ENCODE results near the gene AMACR.

The AMACR gene

GRCh38 chr5:34026089-34026761, 18.4 kb upstream of the AMACR start:
- TF ChIP-seq ZFX (IDR thresholded peaks at IDR 0.05; ENCODE audit: borderline replicate concordance) = no peak
- TF ChIP-seq, protein P1, sequence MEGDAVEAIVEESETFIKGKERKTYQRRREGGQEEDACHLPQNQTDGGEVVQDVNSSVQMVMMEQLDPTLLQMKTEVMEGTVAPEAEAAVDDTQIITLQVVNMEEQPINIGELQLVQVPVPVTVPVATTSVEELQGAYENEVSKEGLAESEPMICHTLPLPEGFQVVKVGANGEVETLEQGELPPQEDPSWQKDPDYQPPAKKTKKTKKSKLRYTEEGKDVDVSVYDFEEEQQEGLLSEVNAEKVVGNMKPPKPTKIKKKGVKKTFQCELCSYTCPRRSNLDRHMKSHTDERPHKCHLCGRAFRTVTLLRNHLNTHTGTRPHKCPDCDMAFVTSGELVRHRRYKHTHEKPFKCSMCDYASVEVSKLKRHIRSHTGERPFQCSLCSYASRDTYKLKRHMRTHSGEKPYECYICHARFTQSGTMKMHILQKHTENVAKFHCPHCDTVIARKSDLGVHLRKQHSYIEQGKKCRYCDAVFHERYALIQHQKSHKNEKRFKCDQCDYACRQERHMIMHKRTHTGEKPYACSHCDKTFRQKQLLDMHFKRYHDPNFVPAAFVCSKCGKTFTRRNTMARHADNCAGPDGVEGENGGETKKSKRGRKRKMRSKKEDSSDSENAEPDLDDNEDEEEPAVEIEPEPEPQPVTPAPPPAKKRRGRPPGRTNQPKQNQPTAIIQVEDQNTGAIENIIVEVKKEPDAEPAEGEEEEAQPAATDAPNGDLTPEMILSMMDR (IDR thresholded peaks at IDR 0.05) = no peak
- no peak overlapping the region for H3K27ac ChIP-seq

DNA sequence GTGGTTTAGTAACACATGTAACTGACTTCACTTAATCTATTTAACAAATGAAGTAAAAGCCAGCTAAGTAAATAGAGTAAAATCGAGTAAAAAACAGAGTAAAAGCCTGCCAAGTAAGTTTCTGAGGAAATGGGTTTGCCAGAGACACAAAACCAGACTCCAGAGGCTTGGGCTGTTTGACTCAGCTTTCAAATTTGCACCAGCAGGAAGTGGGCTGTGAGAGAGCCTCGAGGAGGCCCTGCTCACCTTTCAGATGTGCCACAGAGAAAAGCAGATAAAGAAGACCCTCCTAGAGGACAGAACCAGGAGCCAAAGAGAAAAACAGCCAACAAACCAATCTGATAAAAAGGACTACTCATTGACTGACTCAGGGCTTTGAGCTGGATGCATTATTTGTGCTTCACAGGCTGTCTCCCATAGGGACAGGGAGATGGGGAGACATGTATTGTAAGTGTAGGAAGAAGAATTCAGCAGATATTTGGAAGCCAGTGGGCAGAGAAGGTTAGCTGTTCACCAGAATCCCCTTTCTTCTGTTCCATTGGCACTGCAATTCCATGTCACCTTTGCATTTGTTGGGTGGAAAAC, 14.4 kb upstream of the AMACR start:
- no peak overlapping the region for H3K27ac ChIP-seq
- TF ChIP-seq ZFX (IDR thresholded peaks at IDR 0.05; ENCODE audit: borderline replicate concordance) = no peak
- TF ChIP-seq, protein P1 (IDR thresholded peaks at IDR 0.05) = no peak

GRCh38 chr5:34021334-34021733, 13.5 kb upstream of the AMACR start:
- no peak overlapping the region for H3K27ac ChIP-seq
- TF ChIP-seq ZFX (IDR thresholded peaks at IDR 0.05; ENCODE audit: borderline replicate concordance) = no peak
- TF ChIP-seq, protein P1 (IDR thresholded peaks at IDR 0.05) = no peak

DNA sequence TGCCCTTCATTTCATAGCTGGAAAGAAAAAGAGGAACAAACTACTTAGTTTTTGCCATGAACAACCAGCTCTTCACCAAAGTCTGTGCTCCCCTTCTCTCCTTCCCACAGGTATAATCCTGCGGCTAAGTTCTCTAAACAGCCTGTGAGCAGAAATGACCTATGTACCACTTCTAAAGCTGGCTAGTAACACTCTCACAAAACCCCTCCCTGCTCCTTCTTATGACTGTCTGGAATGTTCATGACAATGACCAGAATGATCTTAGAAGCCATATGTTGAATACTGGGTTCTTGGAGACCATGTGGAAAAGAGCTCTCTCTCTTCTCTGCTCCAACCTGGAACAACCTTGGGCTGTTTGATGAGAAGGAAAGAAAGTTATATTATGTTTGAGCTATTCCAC, 12.9 kb upstream of the AMACR start:
- no peak for TF ChIP-seq ZFX (IDR thresholded peaks at IDR 0.05; ENCODE audit: borderline replicate concordance)
- TF ChIP-seq, protein P1 (IDR thresholded peaks at IDR 0.05) = no peak
- no peak overlapping the region for H3K27ac ChIP-seq

GRCh38 chr5:34017254-34017653, 9.4 kb upstream of the AMACR start:
- H3K27ac ChIP-seq = no peak overlapping the region
- no peak for TF ChIP-seq ZFX (IDR thresholded peaks at IDR 0.05; ENCODE audit: borderline replicate concordance)
- TF ChIP-seq, protein P1 (IDR thresholded peaks at IDR 0.05) = no peak

GRCh38 chr5:34016750-34017149, 8.9 kb upstream of the AMACR start:
- H3K27ac ChIP-seq = no peak overlapping the region
- TF ChIP-seq ZFX (IDR thresholded peaks at IDR 0.05; ENCODE audit: borderline replicate concordance) = no peak
- TF ChIP-seq, protein P1 (IDR thresholded peaks at IDR 0.05) = no peak

DNA sequence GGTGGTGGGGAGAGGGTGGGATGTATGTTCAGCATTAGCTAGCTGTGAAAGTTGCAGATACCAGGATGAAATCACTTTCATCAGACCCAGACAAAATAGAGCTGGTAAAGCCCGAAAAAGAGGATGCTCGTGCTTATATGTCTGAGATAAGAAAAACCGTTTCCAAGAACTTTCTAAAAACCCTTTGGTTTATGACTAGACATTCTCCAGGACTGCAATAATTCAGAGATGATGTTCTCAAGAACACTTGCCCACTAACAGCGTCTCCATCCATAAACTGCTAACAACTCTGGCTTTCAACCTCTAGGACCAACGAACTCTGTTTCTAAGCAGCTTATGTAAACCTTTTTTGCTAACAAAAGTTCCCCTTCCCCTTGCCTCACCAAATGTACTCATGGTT, 8.4 kb upstream of the AMACR start:
- H3K27ac ChIP-seq = no peak overlapping the region
- TF ChIP-seq, protein P1 (IDR thresholded peaks at IDR 0.05) = no peak
- TF ChIP-seq ZFX (IDR thresholded peaks at IDR 0.05; ENCODE audit: borderline replicate concordance) = no peak

All from 22Rv1 (cell line).